Transverse colon (tissue), 4 donors: Measurements from ENCODE around the gene CREB5.

Experiments
- CTCF ChIP-seq, 5 experiments: fragments of 200-600 bp in 3 of 5; fragments of 450-650 bp in 2 of 5; sonication (generic) in 3 of 5; IDR thresholded peaks; 1 replicate in 2 of 5; 2 replicates in 3 of 5; pipeline ENCODE4 v1.5.1; 2016 to 2017; ENCODE audit warnings: antibody characterized with exemption in 5 of 5, inconsistent platforms in 3 of 5, mild to moderate bottlenecking in 2 of 5, moderate library complexity in 1 of 5
- POLR2A ChIP-seq: fragments of 450-650 bp; IDR thresholded peaks from one replicate; pipeline ENCODE4 v1.6.1; 2016; ENCODE audit warnings: antibody characterized with exemption, mild to moderate bottlenecking, moderate library complexity
- POLR2AphosphoS5 ChIP-seq, 3 donors: sonication (generic); formaldehyde crosslinking; IDR thresholded peaks; one replicate each; pipeline ENCODE4 v1.6.1; 2016; ENCODE audit warnings: antibody characterized with exemption in 3 of 3

DNA sequence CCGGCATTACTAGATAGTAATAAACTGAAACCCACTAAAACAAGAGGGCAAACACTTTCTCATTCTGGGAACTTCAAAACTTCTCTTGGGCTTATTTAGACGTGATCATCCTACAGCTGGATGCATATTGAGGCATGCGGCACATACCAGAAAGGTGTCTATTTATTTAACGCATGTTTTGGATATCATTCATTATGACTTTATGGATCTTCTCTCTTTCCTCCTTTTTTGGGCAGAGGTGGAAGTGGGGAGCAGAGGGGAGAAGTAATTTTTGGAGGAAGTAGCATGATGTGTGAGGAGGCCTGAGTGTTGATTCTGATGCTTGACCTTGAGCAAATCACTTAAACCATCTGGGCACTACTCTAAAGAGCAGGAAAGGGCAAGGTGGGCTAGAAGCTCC is 275.2 kb downstream of the CREB5 start:
- no peak for TF ChIP-seq CTCF (IDR thresholded peaks at IDR 0.05)
- TF ChIP-seq POLR2A = no peak
- TF ChIP-seq POLR2AphosphoS5 (IDR thresholded peaks at IDR 0.05) = no peak
